Right atrium auricular region (tissue), 2 donors: ENCODE data around the gene CUX1. TPM values are rescaled to one million over a fixed set of nuclear protein-coding genes. Genes with fewer than 3 reads are reported as not detected.

Experiments
- DNase-seq: peaks from one replicate; pipeline ENCODE4 v3.0.0-alpha.2; 2019; ENCODE audit warnings: low spot score
- H3K27ac ChIP-seq, 2 donors: fragments of 200-600 bp; sonication (generic); 1 replicate in 1 of 2; 2 replicates in 1 of 2; pipeline ENCODE4 v1.5.1; 2016 to 2019
- H3K27me3 ChIP-seq, 2 donors: fragments of 200-600 bp; sonication (generic); one replicate each; pipeline versions ENCODE4 v1.5.1 to v1.6.0; 2017 to 2019
- H3K36me3 ChIP-seq: fragments of 200-600 bp; sonication (generic); one replicate; pipeline ENCODE4 v1.5.1; 2016
- H3K4me1 ChIP-seq, 2 donors: fragments of 200-600 bp; sonication (generic); one replicate each; pipeline versions ENCODE4 v1.5.1 to v1.6.0; 2017 to 2019
- H3K4me3 ChIP-seq, 2 donors: fragments of 200-600 bp; sonication (generic); 1 replicate in 1 of 2; 2 replicates in 1 of 2; pipeline ENCODE4 v1.5.1; 2017 to 2019; ENCODE audit warnings: mild to moderate bottlenecking in 1 of 2, moderate library complexity in 1 of 2
- H3K9me3 ChIP-seq, 2 donors: fragments of 200-600 bp; sonication (generic); one replicate each; pipeline ENCODE4 v1.5.1; 2019
- total RNA-seq, 2 donors: library from RNA; depleted of rRNA; stranded (reverse); fragments of >200 nt; gene quantifications; one replicate each; pipeline ENCODE4 v1.1.0, GENCODE V29; 2016
- TF ChIP-seq, protein P1 (sequence below), 2 donors: fragments of 200-600 bp; sonication (generic); IDR thresholded peaks; one replicate each; pipeline ENCODE4 v1.5.1; 2019; ENCODE audit warnings: antibody characterized with exemption in 2 of 2

Gene CUX1
- total RNA-seq, 2 donors from 2014 or later = 71.1 to 94.4 TPM

- no peaks in the 10 kb centered on the region for H3K27me3 ChIP-seq
- no peak for DNase-seq
These were observed 431.3 kb downstream of the CUX1 start for GRCh38 chr7:102248456-102249395.

GRCh38 chr7:102251531-102252365, 434.3 kb downstream of the CUX1 start:
- no peak for DNase-seq
- H3K36me3 ChIP-seq = peaks cover 17% of the 10 kb centered on the region

More at GRCh38 chr7:102248456-102249395, 431.3 kb downstream of the CUX1 start:
- H3K9me3 ChIP-seq = no peaks in the 10 kb centered on the region
- peaks cover 17% of the 10 kb centered on the region for H3K36me3 ChIP-seq
- TF ChIP-seq, protein P1, sequence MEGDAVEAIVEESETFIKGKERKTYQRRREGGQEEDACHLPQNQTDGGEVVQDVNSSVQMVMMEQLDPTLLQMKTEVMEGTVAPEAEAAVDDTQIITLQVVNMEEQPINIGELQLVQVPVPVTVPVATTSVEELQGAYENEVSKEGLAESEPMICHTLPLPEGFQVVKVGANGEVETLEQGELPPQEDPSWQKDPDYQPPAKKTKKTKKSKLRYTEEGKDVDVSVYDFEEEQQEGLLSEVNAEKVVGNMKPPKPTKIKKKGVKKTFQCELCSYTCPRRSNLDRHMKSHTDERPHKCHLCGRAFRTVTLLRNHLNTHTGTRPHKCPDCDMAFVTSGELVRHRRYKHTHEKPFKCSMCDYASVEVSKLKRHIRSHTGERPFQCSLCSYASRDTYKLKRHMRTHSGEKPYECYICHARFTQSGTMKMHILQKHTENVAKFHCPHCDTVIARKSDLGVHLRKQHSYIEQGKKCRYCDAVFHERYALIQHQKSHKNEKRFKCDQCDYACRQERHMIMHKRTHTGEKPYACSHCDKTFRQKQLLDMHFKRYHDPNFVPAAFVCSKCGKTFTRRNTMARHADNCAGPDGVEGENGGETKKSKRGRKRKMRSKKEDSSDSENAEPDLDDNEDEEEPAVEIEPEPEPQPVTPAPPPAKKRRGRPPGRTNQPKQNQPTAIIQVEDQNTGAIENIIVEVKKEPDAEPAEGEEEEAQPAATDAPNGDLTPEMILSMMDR (IDR thresholded peaks at IDR 0.05) = no peak
- H3K27ac ChIP-seq = no peak overlapping the region
- no peaks in the 10 kb centered on the region for H3K4me1 ChIP-seq
- H3K4me3 ChIP-seq = no peak overlapping the region

GRCh38 chr7:102252366-102252982, 435.0 kb downstream of the CUX1 start:
- H3K27ac ChIP-seq = no peak overlapping the region
- no peaks in the 10 kb centered on the region for H3K4me1 ChIP-seq
- TF ChIP-seq, protein P1 (IDR thresholded peaks at IDR 0.05) = no peak
- no peaks in the 10 kb centered on the region for H3K9me3 ChIP-seq
- H3K4me3 ChIP-seq = no peak overlapping the region
- H3K27me3 ChIP-seq = no peaks in the 10 kb centered on the region
- no peak for DNase-seq
- peaks cover 17% of the 10 kb centered on the region for H3K36me3 ChIP-seq

More at GRCh38 chr7:102251531-102252365, 434.3 kb downstream of the CUX1 start:
- Histone ChIP-seq H3K4me1 (no peaks in the 10 kb centered on the region), H3K4me3 (no peak overlapping the region), H3K27me3 (no peaks in the 10 kb centered on the region), H3K27ac (no peak overlapping the region), H3K9me3 (no peaks in the 10 kb centered on the region)
- TF ChIP-seq, protein P1 (IDR thresholded peaks at IDR 0.05) = no peak

DNA sequence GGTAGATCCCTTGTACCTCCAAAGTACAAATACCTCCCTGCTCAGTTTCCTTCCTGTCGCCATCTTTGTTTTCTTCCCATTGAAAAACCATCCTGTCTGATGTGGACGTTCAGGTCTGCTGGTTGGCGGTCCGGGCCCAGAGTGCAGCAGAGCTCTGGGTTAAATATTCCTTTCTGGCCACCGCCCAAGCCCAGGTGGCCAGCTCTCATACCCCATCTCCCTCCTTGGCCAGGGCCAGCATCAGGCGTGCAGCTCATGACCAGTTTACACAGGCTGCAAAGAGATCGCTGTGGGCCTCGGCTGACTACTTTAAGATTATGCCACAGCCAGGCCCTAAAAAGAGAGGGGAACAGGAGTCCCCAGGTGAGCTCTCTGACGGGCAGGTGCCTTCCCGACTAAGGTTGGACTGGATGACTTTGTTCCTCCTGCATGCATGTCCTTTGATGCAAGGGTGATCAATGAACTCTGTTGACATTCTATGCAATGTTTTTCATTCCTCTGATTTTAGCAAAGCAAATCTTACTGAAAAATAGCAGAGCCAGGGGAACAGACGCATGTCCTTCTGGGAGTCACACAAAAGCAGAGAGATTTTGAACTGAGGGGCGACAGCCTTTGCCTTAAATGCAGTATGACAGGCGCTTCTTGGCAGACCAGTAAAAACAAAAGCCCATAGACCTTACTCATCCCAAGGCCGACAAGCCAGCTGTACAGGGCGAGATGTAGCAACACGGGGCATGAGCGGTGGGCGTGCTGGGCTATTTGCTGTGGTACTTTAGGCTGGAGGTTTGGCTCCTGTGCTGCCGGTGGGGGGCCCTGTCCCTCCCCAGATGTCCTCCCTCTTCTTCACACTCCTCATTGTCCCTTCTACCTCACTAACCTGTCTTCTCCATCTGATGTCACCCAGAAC, 435.9 kb downstream of the CUX1 start:
- peaks cover 17% of the 10 kb centered on the region for H3K36me3 ChIP-seq
- no peak overlapping the region for H3K27ac ChIP-seq
- DNase-seq = no peak
- no peaks in the 10 kb centered on the region for H3K27me3 ChIP-seq
- H3K4me3 ChIP-seq = no peak overlapping the region
- TF ChIP-seq, protein P1 (IDR thresholded peaks at IDR 0.05) = no peak
- H3K9me3 ChIP-seq = no peaks in the 10 kb centered on the region
- no peaks in the 10 kb centered on the region for H3K4me1 ChIP-seq

DNA sequence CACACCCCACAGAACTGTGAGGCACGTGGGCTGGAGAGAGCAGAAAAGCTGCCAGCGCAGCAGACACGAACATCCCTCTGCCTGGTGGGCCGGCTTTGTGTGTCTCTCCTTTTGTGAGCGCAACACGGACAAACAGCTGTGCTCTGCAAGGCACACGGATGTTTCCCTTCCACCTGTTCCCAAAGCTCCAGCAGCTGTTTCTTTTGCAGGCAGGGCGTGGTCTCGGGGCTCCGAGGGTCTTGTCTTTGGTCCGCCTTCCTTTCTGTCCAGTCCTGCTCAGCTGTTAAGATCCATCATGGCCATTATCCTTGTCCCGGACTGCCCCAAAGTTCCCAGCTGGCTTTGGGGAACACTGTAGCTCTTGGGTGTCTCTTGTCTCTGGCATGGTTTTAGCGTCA, 436.5 kb downstream of the CUX1 start:
- no peak for DNase-seq
- H3K9me3 ChIP-seq = no peaks in the 10 kb centered on the region
- H3K27ac ChIP-seq = no peak overlapping the region
- no peak overlapping the region for H3K4me3 ChIP-seq
- TF ChIP-seq, protein P1 (IDR thresholded peaks at IDR 0.05) = no peak
- H3K4me1 ChIP-seq = no peaks in the 10 kb centered on the region
- peaks cover 14% of the 10 kb centered on the region for H3K36me3 ChIP-seq
- H3K27me3 ChIP-seq = no peaks in the 10 kb centered on the region
